ENCODE data around the gene SASH1. TPM values are rescaled to one million over a fixed set of nuclear protein-coding genes. Genes with fewer than 3 reads are reported as not detected.

The SASH1 gene
- total RNA-seq, 1 experiment from 2014 or later: 27.4 TPM

- ATAC-seq: no peak
- H3K4me3 Mint-ChIP-seq: no peak overlapping the region
- POLR2A ChIA-PET: interaction anchor here (0.6 kb wide), 1 partner anchor 10 kb away, joined by 3 read pairs; no protein-coding TSS in a partner anchor
Observed at GRCh38 chr6:148323344-148323743, 19.3 kb upstream of the SASH1 start.

More at GRCh38 chr6:148323344-148323743, 19.3 kb upstream of the SASH1 start:
- TF ChIP-seq EMX1 (CRISPR knock-in tag; IDR thresholded peaks at IDR 0.05) (no peak), GABPB1 (CRISPR knock-in tag; IDR thresholded peaks at IDR 0.05) (no peak), HMGA2 (CRISPR knock-in tag; IDR thresholded peaks at IDR 0.05) (no peak), ATF6 (CRISPR knock-in tag; IDR thresholded peaks at IDR 0.05) (no peak), ZNF396 (CRISPR knock-in tag; IDR thresholded peaks at IDR 0.05; ENCODE audit: borderline replicate concordance) (no peak), ZNF532 (CRISPR knock-in tag; IDR thresholded peaks at IDR 0.05; ENCODE audit: borderline replicate concordance) (no peak), ZSCAN18 (CRISPR knock-in tag; IDR thresholded peaks at IDR 0.05) (no peak), FOXJ3 (CRISPR knock-in tag; IDR thresholded peaks at IDR 0.05; ENCODE audit: borderline replicate concordance) (no peak), ATF2 (CRISPR knock-in tag; IDR thresholded peaks at IDR 0.05; ENCODE audit: borderline replicate concordance, low read depth) (no peak), IRF1 (CRISPR knock-in tag; IDR thresholded peaks at IDR 0.05) (no peak), JUN (CRISPR knock-in tag; IDR thresholded peaks at IDR 0.05) (no peak)
- CTCF ChIA-PET: no interaction called here
- no peak for DNase-seq (ENCODE audit: low spot score)
- Mint-ChIP-seq H3K4me1 (no peaks in the 10 kb centered on the region), H3K27ac (no peak overlapping the region), H3K27me3 (ENCODE audit: low read depth) (no peaks in the 10 kb centered on the region), H3K9me3 (no peaks in the 10 kb centered on the region; the same call in 1 of the 2 replicates), H3K36me3 (no peaks in the 10 kb centered on the region)

Measured in WTC11 (cell line).